Mesenchymal stem cell (in vitro differentiated cells and primary cell): ENCODE measurements around the gene SEMA4F. TPM values are rescaled to one million over a fixed set of nuclear protein-coding genes. Genes with fewer than 3 reads are reported as not detected.

ENCODE experiments used
- DNase-seq: peaks from one replicate; pipeline ENCODE4 v3.0.0-alpha.2; 2013
- H2AFZ ChIP-seq: one replicate; pipeline ENCODE4 v1.6.1; 2013; ENCODE audit warnings: low read depth, mild to moderate bottlenecking, control low read depth, inconsistent platforms, low read length, moderate library complexity
- H2AK5ac ChIP-seq: 2 replicates; pipeline ENCODE4 v1.6.1; 2013; ENCODE audit warnings: low read length, moderate library complexity, mild to moderate bottlenecking, inconsistent platforms; ENCODE audit not compliant: severe bottlenecking
- H2BK120ac ChIP-seq: one replicate; pipeline ENCODE4 v1.6.1; 2013; ENCODE audit warnings: low read depth, mild to moderate bottlenecking, inconsistent platforms, low read length, moderate library complexity
- H2BK12ac ChIP-seq, 2 experiments: one replicate each; pipeline ENCODE4 v1.6.1; 2013; ENCODE audit warnings: inconsistent platforms in 2 of 2, low read length in 2 of 2, mild to moderate bottlenecking in 2 of 2, moderate library complexity in 2 of 2, control low read depth in 1 of 2
- H2BK15ac ChIP-seq: one replicate; pipeline ENCODE4 v1.6.1; 2013; ENCODE audit warnings: mild to moderate bottlenecking, low read depth, inconsistent platforms; ENCODE audit not compliant: poor library complexity, severe bottlenecking
- H2BK5ac ChIP-seq: 2 replicates; pipeline ENCODE4 v1.6.1; 2013; ENCODE audit warnings: low read depth, mild to moderate bottlenecking, low read length, control low read depth, inconsistent platforms; ENCODE audit not compliant: poor library complexity, severe bottlenecking
- H3K14ac ChIP-seq, 2 experiments: one replicate each; pipeline ENCODE4 v1.6.1; 2013; ENCODE audit warnings: inconsistent platforms in 2 of 2, low read length in 2 of 2, control low read depth in 1 of 2, mild to moderate bottlenecking in 1 of 2, moderate library complexity in 1 of 2
- H3K18ac ChIP-seq, 2 experiments: one replicate each; pipeline ENCODE4 v1.6.1; 2013; ENCODE audit warnings: inconsistent platforms in 2 of 2, low read length in 2 of 2, control low read depth in 1 of 2, low read depth in 1 of 2, mild to moderate bottlenecking in 1 of 2
- H3K23ac ChIP-seq, 2 experiments: one replicate each; pipeline ENCODE4 v1.6.1; 2013; ENCODE audit warnings: inconsistent platforms in 2 of 2, low read length in 2 of 2, mild to moderate bottlenecking in 2 of 2, moderate library complexity in 2 of 2, control low read depth in 1 of 2
- H3K27ac ChIP-seq: 2 replicates; pipeline ENCODE4 v1.5.1; 2013; ENCODE audit warnings: mild to moderate bottlenecking, moderate library complexity, low read length, control low read depth, inconsistent platforms; ENCODE audit not compliant: poor library complexity, severe bottlenecking
- H3K27me3 ChIP-seq, 2 experiments: 2 replicates each; pipeline versions ENCODE4 v1.6.1 to v1.7.0; 2013; ENCODE audit warnings: low read length in 2 of 2, mild to moderate bottlenecking in 2 of 2, moderate library complexity in 2 of 2, control low read depth in 1 of 2, inconsistent platforms in 1 of 2; ENCODE audit not compliant: control insufficient read depth in 1 of 2, insufficient read depth in 1 of 2
- H3K36me3 ChIP-seq, 2 experiments: 2 replicates each; pipeline versions ENCODE4 v1.6.1 to v1.7.0; 2013; ENCODE audit warnings: low read length in 2 of 2, control low read depth in 1 of 2, inconsistent platforms in 1 of 2, low read depth in 1 of 2, mild to moderate bottlenecking in 1 of 2; ENCODE audit not compliant: insufficient read depth in 2 of 2, control insufficient read depth in 1 of 2
- H3K4ac ChIP-seq, 2 experiments: one replicate each; pipeline ENCODE4 v1.6.1; 2013; ENCODE audit warnings: inconsistent platforms in 2 of 2, low read length in 2 of 2, mild to moderate bottlenecking in 2 of 2, moderate library complexity in 2 of 2, control low read depth in 1 of 2, low read depth in 1 of 2
- H3K4me1 ChIP-seq: 2 replicates; pipeline ENCODE4 v1.6.1; 2013; ENCODE audit warnings: low read depth, low read length, control low read depth; ENCODE audit not compliant: control insufficient read depth, insufficient read depth
- H3K4me2 ChIP-seq: 2 replicates; pipeline ENCODE4 v1.6.1; 2013; ENCODE audit warnings: low read length, mild to moderate bottlenecking, inconsistent platforms; ENCODE audit not compliant: poor library complexity, severe bottlenecking
- H3K4me3 ChIP-seq, 2 experiments: 2 replicates each; pipeline versions ENCODE4 v1.5.1 to v1.7.0; 2013; ENCODE audit warnings: low read length in 2 of 2, mild to moderate bottlenecking in 2 of 2, control low read depth in 1 of 2, low read depth in 1 of 2; ENCODE audit not compliant: insufficient read depth in 1 of 2
- H3K79me1 ChIP-seq: replicated peaks from 2 replicates; pipeline ENCODE4 v1.6.1; 2013; ENCODE audit warnings: mild to moderate bottlenecking, control low read depth, low read length, inconsistent platforms; ENCODE audit not compliant: poor library complexity, severe bottlenecking
- H3K9ac ChIP-seq: 2 replicates; pipeline ENCODE4 v1.7.0; 2013; ENCODE audit warnings: mild to moderate bottlenecking, low read length, moderate library complexity
- H3K9me3 ChIP-seq: 2 replicates; pipeline ENCODE4 v1.7.0; 2013; ENCODE audit warnings: mild to moderate bottlenecking, low read length; ENCODE audit not compliant: control insufficient read depth
- H4K8ac ChIP-seq: one replicate; pipeline ENCODE4 v1.6.1; 2013; ENCODE audit warnings: inconsistent platforms, mild to moderate bottlenecking, low read length, moderate library complexity
- H4K91ac ChIP-seq: one replicate; pipeline ENCODE4 v1.6.1; 2013; ENCODE audit warnings: mild to moderate bottlenecking, low read length, inconsistent platforms
- WGBS: methylation state at CpG from one replicate; pipeline ENCODE4 v1.1.7; 2013; ENCODE audit warnings: mixed read lengths; 5-methylcytosine and 5-hydroxymethylcytosine counted together
- polyA plus RNA-seq, 2 experiments: library from polyadenylated mRNA; stranded (reverse); fragments of 200-250 nt; gene quantifications; one replicate each; pipeline ENCODE4 v1.2.3, GENCODE V29; 2013

The SEMA4F gene, protein sequence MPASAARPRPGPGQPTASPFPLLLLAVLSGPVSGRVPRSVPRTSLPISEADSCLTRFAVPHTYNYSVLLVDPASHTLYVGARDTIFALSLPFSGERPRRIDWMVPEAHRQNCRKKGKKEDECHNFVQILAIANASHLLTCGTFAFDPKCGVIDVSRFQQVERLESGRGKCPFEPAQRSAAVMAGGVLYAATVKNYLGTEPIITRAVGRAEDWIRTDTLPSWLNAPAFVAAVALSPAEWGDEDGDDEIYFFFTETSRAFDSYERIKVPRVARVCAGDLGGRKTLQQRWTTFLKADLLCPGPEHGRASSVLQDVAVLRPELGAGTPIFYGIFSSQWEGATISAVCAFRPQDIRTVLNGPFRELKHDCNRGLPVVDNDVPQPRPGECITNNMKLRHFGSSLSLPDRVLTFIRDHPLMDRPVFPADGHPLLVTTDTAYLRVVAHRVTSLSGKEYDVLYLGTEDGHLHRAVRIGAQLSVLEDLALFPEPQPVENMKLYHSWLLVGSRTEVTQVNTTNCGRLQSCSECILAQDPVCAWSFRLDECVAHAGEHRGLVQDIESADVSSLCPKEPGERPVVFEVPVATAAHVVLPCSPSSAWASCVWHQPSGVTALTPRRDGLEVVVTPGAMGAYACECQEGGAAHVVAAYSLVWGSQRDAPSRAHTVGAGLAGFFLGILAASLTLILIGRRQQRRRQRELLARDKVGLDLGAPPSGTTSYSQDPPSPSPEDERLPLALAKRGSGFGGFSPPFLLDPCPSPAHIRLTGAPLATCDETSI
- 5.5 TPM for polyA plus RNA-seq (2013, experiment 1 of 2)
- polyA plus RNA-seq (2013, experiment 2 of 2): 5.0 TPM

DNA sequence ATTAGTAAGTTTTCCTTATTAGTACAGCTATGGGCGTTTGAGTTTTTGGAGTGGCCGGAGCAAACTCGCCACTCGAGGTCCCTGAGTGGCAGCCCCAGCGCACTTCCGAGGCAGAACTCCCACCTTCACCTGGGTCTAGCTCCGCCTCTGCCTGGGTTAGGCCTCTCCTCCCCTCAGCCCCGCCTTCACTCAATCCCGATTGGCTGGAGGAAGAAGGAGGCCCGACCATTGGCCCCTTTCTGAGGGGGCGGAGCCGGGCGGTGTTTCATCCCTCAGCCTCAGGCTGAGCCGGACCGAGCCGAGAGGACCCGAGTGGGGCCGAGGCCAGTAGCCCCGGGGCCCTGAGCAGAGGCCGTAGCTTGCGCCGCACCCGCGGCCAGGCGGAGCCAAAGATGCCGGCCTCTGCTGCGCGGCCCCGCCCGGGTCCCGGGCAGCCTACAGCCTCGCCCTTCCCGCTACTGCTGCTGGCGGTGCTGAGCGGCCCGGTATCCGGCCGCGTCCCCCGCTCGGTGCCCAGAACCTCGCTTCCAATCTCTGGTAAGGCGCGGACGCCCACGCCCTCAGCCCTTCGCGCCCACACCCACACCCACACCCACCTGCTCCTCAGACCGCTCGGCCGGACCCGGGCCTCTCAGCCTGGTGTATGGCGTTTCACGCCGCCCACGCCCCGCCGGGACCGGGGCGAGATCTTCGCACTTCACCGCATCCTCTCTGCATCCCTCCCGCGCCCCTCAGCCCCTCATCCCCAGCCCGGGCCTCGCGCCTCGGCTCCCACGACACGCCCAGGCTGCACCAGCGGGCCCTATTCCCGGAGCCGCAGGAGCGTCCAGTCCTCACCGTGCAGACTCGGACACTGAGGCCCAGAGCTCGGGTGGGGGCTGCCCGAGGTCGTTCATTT lies at the start of gene SEMA4F:
TSS of gene SEMA4F (plus strand) at position 263 of the 898 bp plus-strand sequence. CDS start at position 393, 130 bp downstream.
- no peak within 1 kb of the TSS for H2BK15ac ChIP-seq
- no peak within 1 kb of the TSS for H3K27ac ChIP-seq
- H3K4me1 ChIP-seq: peaks cover 8% of the 10 kb centered on the region
- H3K4ac ChIP-seq: peak within 1 kb of the TSS; percentile 51 to 84
- H3K4me3 ChIP-seq: peak within 1 kb of the TSS; percentile 75 to 82
- H2AFZ ChIP-seq: peak within 1 kb of the TSS; percentile 87
- H3K14ac ChIP-seq: no peak within 1 kb of the TSS
- peaks cover 7% of the 10 kb centered on the region for H3K79me1 ChIP-seq
- peak within 1 kb of the TSS in 1 of 2 experiments; percentile 39 for H2BK12ac ChIP-seq
- peak within 1 kb of the TSS; percentile 5 to 6 for H3K23ac ChIP-seq
- peak within 1 kb of the TSS; percentile 96 for H3K4me2 ChIP-seq
- peak within 1 kb of the TSS; percentile 79 for H3K18ac ChIP-seq
- no peak within 1 kb of the TSS for H2AK5ac ChIP-seq
- H3K27me3 ChIP-seq: peaks cover 0 to 2% of the 10 kb centered on the region in 2 experiments
- no peaks in the 10 kb centered on the region for H3K9me3 ChIP-seq
- H2BK120ac ChIP-seq: no peak within 1 kb of the TSS
- peak within 1 kb of the TSS; percentile 74 for H4K91ac ChIP-seq
- peak within 1 kb of the TSS; percentile 82 for H3K9ac ChIP-seq
- peak; percentile 95 for DNase-seq
- no peak within 1 kb of the TSS for H2BK5ac ChIP-seq
- peak within 1 kb of the TSS; percentile 49 for H4K8ac ChIP-seq
- 2% methylated on average over 65 of the region's 79 CpGs for WGBS
- peaks cover 5% of the 10 kb centered on the region in 2 experiments for H3K36me3 ChIP-seq

DNA sequence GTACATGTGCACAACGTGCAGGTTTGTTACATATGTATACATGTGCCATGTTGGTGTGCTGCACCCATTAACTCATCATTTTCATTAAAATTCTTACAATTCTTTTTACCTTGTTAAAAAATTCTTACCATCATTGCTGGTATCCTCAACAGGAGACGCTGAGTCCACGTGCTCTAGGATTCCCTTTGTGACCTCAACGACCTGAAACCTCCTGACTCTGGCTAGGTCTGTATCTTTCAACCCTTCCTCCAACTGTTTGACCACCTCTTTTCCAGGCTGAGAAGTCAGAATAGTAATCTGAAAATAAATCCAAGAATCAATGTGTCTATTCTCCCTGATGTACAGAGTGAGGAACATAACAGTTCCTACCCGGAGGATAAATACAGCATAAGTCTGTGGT lies 47.1 kb upstream of the SEMA4F start:
- Histone ChIP-seq H2AFZ (no peak overlapping the region), H3K36me3 (no peaks in the 10 kb centered on the region), H3K27me3 (peaks cover 18 to 43% of the 10 kb centered on the region in 2 experiments), H3K9ac (no peak overlapping the region), H2BK15ac (no peak overlapping the region), H3K9me3 (peaks cover 13% of the 10 kb centered on the region), H3K27ac (no peak overlapping the region), H3K14ac (no peak overlapping the region), H2BK5ac (no peak overlapping the region), H4K8ac (no peak overlapping the region), H2BK120ac (no peak overlapping the region), H3K79me1 (no peaks in the 10 kb centered on the region), H3K4me3 (no peak overlapping the region), H3K23ac (no peak overlapping the region), H3K4me2 (no peak overlapping the region), H3K18ac (no peak overlapping the region), H4K91ac (no peak overlapping the region), H2AK5ac (no peak overlapping the region), H3K4me1 (no peaks in the 10 kb centered on the region), H3K4ac (no peak overlapping the region), H2BK12ac (no peak overlapping the region)
- DNase-seq: no peak
- 89% methylated on average over 5 of the region's 5 CpGs for WGBS

DNA sequence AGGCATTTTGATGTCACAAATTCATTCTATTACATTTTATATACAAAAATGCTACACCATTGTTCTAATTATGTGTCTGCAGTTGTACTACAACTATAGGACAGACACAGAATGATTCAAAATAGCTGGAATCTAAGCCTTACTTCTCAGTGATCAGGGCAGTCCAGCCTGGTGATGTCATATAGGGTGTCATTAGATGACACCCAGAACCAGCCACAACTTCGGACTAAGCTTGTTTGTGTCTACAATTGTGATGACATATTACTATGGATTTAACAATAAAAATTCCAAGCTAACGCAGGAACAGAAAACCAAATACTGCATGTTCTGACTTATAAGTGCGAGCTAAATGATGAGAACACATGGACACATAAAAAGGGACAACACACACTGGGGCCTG lies 36.9 kb upstream of the SEMA4F start:
- H3K27me3 ChIP-seq: peaks cover 33 to 50% of the 10 kb centered on the region in 2 experiments
- H3K23ac ChIP-seq: no peak overlapping the region
- no peak overlapping the region for H3K18ac ChIP-seq
- no peak overlapping the region for H2AK5ac ChIP-seq
- no peaks in the 10 kb centered on the region for H3K4me1 ChIP-seq
- no peak overlapping the region for H2BK5ac ChIP-seq
- no peak overlapping the region for H3K9ac ChIP-seq
- no peak overlapping the region for H2BK12ac ChIP-seq
- no peak overlapping the region for H2BK120ac ChIP-seq
- no peak overlapping the region for H4K8ac ChIP-seq
- H2AFZ ChIP-seq: no peak overlapping the region
- no peak overlapping the region for H2BK15ac ChIP-seq
- no peaks in the 10 kb centered on the region for H3K79me1 ChIP-seq
- H3K4me2 ChIP-seq: no peak overlapping the region
- no peak overlapping the region for H3K14ac ChIP-seq
- H3K36me3 ChIP-seq: no peaks in the 10 kb centered on the region
- H3K9me3 ChIP-seq: no peaks in the 10 kb centered on the region
- DNase-seq: no peak
- H3K4ac ChIP-seq: no peak overlapping the region
- H3K4me3 ChIP-seq: no peak overlapping the region
- H3K27ac ChIP-seq: no peak overlapping the region
- no peak overlapping the region for H4K91ac ChIP-seq
- WGBS: 68% methylated on average over 3 of the region's 3 CpGs
